HG03571 (cell line): ENCODE measurements around the gene STRN3.
A peak's percentile ranks its signal among the peaks of the same experiment; 100 is the strongest.
"Not testable (repeated sequence)": the region's sequence is repeated elsewhere in the genome, so short reads cannot be mapped to it uniquely, and the experiment has no call there.

Experiments used
- ATAC-seq: cut with Tn5 transposase; IDR thresholded peaks from one replicate; pipeline ENCODE4 v1.9.1; 2021; ENCODE audit not compliant: unreplicated experiment

Gene STRN3

GRCh38 chr14:30972036-30972732, 54.0 kb downstream of the STRN3 start:
- ATAC-seq: not testable (repeated sequence)

- ATAC-seq: no peak
These were observed 54.6 kb downstream of the STRN3 start for GRCh38 chr14:30971586-30971985.

GRCh38 chr14:30969796-30970195, 56.4 kb downstream of the STRN3 start:
- ATAC-seq: peak; percentile 71

- not testable (repeated sequence) for ATAC-seq
These were observed 58.6 kb downstream of the STRN3 start for GRCh38 chr14:30967364-30968098.

GRCh38 chr14:30966415-30967363, 59.5 kb downstream of the STRN3 start:
- no peak for ATAC-seq

- not testable (repeated sequence) for ATAC-seq
These were observed 60.3 kb downstream of the STRN3 start for GRCh38 chr14:30965861-30966260.

GRCh38 chr14:30962537-30962936, 63.6 kb downstream of the STRN3 start:
- ATAC-seq: not testable (repeated sequence)

- no peak for ATAC-seq
These were observed 64.8 kb downstream of the STRN3 start for GRCh38 chr14:30961330-30961729.

- no peak for ATAC-seq
These were observed 66.0 kb downstream of the STRN3 start for GRCh38 chr14:30960216-30960615.

GRCh38 chr14:30958555-30959407, 67.4 kb downstream of the STRN3 start:
- no peak for ATAC-seq

- peak; percentile 77 for ATAC-seq
These were observed 68.3 kb downstream of the STRN3 start for GRCh38 chr14:30957813-30958370.

- ATAC-seq: no peak
These were observed 76.5 kb downstream of the STRN3 start for GRCh38 chr14:30949651-30950050.

GRCh38 chr14:30943694-30944093, 82.5 kb downstream of the STRN3 start:
- no peak for ATAC-seq

GRCh38 chr14:30940886-30941285, 85.3 kb downstream of the STRN3 start:
- ATAC-seq: no peak

GRCh38 chr14:30938617-30939016, 87.6 kb downstream of the STRN3 start:
- ATAC-seq: no peak

GRCh38 chr14:30935445-30935844, 90.7 kb downstream of the STRN3 start:
- ATAC-seq: no peak

GRCh38 chr14:30933937-30934336, 92.2 kb downstream of the STRN3 start:
- ATAC-seq: not testable (repeated sequence)

GRCh38 chr14:30928462-30928861, 97.7 kb downstream of the STRN3 start:
- ATAC-seq: no peak

GRCh38 chr14:30925254-30925653, 100.9 kb downstream of the STRN3 start:
- ATAC-seq: no peak

- no peak for ATAC-seq
These were observed 104.4 kb downstream of the STRN3 start for GRCh38 chr14:30921788-30922187.
